ENCODE measurements around the gene RFX5. TPM values are rescaled to one million over a fixed set of nuclear protein-coding genes. Genes with fewer than 3 reads are reported as not detected.

RFX5 gene
- total RNA-seq, 1 experiment from 2014 or later: 72.7 TPM

DNA sequence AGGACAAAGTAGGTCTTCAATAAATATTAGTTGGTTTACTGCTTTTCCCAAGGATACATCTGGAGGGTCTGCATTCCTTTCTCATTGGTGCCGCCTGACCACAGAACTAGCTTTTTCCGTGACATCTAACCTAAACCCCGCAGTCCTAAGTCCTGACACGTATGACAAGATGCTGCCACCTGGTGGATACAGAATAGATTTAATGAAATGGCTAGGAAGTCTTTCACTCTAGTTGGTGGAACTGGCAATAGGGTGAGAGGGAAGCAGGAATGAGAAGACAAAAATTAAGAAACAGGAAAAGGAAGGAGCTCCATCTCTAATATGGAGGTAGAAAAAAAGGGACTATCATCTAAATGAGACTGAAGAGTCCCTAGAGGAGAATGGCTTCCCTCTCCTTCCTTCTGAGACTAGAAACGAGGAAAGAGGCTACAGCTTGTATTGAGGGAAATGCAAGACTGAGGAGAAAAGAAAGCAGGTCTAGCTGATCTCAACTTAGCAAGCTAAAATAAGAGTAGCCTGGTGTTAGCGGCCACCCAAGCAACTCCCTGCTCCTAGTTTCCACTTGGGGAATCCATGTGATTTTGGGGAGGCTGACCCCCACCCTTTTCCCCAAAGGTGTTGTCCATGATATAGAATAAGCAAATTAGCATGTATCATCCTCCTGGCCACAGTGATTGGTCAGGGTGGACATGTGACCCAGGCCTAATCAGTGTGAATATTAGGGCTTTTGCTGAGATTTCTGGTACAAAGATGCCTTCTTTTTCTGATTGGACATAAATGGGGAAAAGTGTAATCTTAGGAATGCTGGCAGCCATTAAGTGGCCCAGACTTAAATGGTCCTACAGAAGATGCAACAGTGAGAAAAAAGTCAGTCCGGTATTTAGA, 5.9 kb downstream of the RFX5 start:
- Mint-ChIP-seq H3K27ac (peak overlapping the region in 2 of 3 experiments; percentile 0 to 89; a peak in 4 of 7 replicates), H3K4me1 (peaks cover 7 to 10% of the 10 kb centered on the region in 2 experiments), H3K4me3 (peak overlapping the region in 1 of 2 experiments; percentile 0; a peak in 1 of 5 replicates), H3K36me3 (ENCODE audit: insufficient read depth in 1 of 3, low read depth in 3 of 3) (peaks cover 28 to 41% (median 38%) of the 10 kb centered on the region in 3 experiments), H3K9me3 (no peaks in the 10 kb centered on the region), H3K27me3 (ENCODE audit: low read depth) (no peaks in the 10 kb centered on the region)
- TF ChIP-seq, protein P1, sequence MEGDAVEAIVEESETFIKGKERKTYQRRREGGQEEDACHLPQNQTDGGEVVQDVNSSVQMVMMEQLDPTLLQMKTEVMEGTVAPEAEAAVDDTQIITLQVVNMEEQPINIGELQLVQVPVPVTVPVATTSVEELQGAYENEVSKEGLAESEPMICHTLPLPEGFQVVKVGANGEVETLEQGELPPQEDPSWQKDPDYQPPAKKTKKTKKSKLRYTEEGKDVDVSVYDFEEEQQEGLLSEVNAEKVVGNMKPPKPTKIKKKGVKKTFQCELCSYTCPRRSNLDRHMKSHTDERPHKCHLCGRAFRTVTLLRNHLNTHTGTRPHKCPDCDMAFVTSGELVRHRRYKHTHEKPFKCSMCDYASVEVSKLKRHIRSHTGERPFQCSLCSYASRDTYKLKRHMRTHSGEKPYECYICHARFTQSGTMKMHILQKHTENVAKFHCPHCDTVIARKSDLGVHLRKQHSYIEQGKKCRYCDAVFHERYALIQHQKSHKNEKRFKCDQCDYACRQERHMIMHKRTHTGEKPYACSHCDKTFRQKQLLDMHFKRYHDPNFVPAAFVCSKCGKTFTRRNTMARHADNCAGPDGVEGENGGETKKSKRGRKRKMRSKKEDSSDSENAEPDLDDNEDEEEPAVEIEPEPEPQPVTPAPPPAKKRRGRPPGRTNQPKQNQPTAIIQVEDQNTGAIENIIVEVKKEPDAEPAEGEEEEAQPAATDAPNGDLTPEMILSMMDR (conservative IDR thresholded peaks at IDR 0.05): peak; percentile 87
- DNase-seq: peak; percentile 68
- H4K91ac ChIP-seq (ENCODE audit: insufficient read length, low read depth, low read length): no peak overlapping the region
- H2BK15ac ChIP-seq (ENCODE audit: low read depth, low read length): no peak overlapping the region
- H4K20me1 ChIP-seq (ENCODE audit: control insufficient read depth, insufficient read depth, insufficient read length): peaks cover 2% of the 10 kb centered on the region
- no peak overlapping the region for H4K5ac ChIP-seq (ENCODE audit: insufficient read length, low read depth, low read length)
- no peaks in the 10 kb centered on the region for H3K27me3 ChIP-seq (ENCODE audit: insufficient read depth, low read length)
- no peaks in the 10 kb centered on the region for H3K4me1 ChIP-seq (ENCODE audit: insufficient read depth, low read length)
- no peak overlapping the region for H3K9ac ChIP-seq (ENCODE audit: extremely low read depth, insufficient read length, low read length)
- no peak overlapping the region for H4K8ac ChIP-seq (replicated peaks; ENCODE audit: insufficient read length, low read depth, low read length)
- no peak overlapping the region for H3K23ac ChIP-seq (ENCODE audit: insufficient read length, low read depth, low read length)
- H2BK5ac ChIP-seq (ENCODE audit: insufficient read length, low read length): no peak overlapping the region
- H3K9me3 ChIP-seq (ENCODE audit: control insufficient read depth, low read depth, low read length): no peaks in the 10 kb centered on the region
- H3K4me2 ChIP-seq (ENCODE audit: insufficient read depth, insufficient read length, low read length): no peak overlapping the region
- no peak overlapping the region for H2BK120ac ChIP-seq (ENCODE audit: low read depth, low read length, poor library complexity, severe bottlenecking)
- H2AK5ac ChIP-seq (ENCODE audit: insufficient read length, low read length): no peak overlapping the region
- peaks cover 1% of the 10 kb centered on the region; the same call in 1 of the 2 replicates for H3K79me2 ChIP-seq (ENCODE audit: insufficient read depth, low read length)
- H2AFZ ChIP-seq (ENCODE audit: low read length): no peak overlapping the region
- no peak overlapping the region for H2BK20ac ChIP-seq (ENCODE audit: low read depth, low read length, poor library complexity, severe bottlenecking)
- H3K79me1 ChIP-seq (ENCODE audit: insufficient read depth, low read depth, low read length, poor library complexity, severe bottlenecking): peaks cover 7% of the 10 kb centered on the region
- H3K27ac ChIP-seq (ENCODE audit: insufficient read length, low read depth, low read length): no peak overlapping the region
- no CpG with 5 or more reads among the region's 7 CpGs for WGBS (ENCODE audit: extremely low coverage, insufficient read length, low lambda C conversion rate)
- no peak overlapping the region for H3K14ac ChIP-seq (ENCODE audit: insufficient read depth, low read length)
- H2BK12ac ChIP-seq (ENCODE audit: insufficient read length, low read depth, low read length): no peak overlapping the region
- no peak overlapping the region for H3K4ac ChIP-seq (ENCODE audit: low read depth, low read length)
- no peak overlapping the region for H3K18ac ChIP-seq (ENCODE audit: insufficient read length, low read depth, low read length)
- peaks cover 3% of the 10 kb centered on the region for H3K23me2 ChIP-seq (ENCODE audit: insufficient read length, low read depth, low read length, poor library complexity, severe bottlenecking)
- no peak overlapping the region for H3T11ph ChIP-seq (ENCODE audit: low read length)
- H3K56ac ChIP-seq (ENCODE audit: insufficient read length, low read depth, low read length): no peak overlapping the region

Measured in H9 (cell line).